Measurements from ENCODE around the gene LRP5.

LRP5 gene

DNA sequence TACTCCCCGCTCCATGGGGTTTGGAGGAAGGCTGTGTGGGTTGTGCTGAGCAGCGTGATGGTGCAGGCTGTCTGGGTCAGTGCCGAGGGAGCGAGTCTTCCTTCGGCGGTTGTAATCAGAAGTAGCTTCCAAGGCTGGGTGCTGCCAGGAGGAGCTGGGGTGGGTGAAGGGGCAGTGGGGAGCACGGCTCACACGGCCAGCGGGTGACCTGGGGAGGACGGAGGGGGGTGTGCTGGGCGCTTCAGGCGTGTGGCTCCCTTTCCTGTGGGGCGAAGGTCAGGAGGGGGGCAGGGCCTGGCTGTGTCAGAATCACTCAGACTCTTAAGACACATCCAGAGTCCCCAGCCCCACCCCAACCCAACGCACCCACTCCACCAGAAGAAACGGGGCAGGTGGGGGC is 60.2 kb downstream of the LRP5 start:
- no peak for DNase-seq

DNA sequence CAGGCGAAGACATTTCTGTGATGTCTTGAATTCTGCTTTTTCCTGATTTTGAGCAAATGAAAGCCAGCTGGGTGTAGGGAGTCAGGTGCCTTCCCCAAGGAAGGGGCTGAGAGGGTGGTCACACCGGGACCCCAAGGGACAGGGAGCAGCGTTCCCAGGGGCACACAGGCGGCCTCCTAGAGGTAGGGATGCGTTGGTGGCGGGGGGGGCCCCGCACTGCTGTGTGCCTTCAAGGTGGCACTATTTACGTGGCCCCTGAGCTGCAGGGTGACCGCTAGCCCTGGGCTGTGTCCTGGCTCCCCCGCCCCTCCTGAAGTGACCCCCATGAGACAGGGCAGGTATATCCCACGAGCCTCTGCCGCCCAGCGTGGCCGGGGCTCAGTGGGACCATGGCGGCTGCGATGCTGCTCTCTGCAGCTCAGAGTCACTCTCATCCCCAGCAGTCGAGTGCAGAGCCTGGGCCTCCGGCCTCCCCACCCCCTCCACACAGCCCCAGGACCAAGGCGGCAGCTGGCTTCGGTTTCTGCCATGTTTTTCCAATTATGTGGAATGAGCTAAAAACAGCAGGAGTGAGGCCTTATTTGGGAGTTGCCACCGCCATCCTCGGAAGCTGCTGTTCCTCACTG is 60.9 kb downstream of the LRP5 start:
- no peak for DNase-seq

DNA sequence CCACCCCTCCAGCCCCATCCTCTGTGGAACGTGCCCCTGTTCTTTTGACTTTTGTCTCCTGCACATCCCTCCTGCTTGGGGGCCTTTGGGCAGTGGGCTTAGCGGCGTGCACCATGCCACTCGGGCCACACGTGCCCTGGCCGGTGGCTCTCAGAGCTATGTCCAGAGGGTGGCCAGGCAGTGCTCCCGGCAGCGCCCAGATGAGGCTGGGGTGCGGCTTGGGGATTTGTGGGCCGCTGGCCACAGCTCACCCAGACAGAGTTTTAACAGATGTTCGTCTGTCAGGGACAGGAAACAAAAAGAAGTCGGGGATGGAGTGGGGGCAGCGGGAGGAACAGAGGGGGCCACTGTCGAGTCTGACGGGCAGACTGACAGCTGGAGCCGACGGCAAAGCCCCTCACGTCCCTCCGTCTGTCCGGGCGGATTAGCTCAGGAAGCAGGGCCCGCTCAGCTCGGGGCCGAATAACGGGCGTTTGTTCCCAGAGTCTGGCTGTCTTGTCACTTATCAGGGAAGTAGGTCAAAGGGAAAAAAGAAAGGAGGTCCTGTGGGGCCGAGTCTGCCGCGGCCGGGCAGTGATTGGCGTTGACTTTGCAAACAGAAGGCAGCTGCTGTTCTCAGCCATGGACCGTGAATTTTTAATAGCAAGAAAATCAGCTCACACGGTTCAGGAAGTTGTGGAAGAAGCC is 61.6 kb downstream of the LRP5 start:
- no peak for DNase-seq

DNA sequence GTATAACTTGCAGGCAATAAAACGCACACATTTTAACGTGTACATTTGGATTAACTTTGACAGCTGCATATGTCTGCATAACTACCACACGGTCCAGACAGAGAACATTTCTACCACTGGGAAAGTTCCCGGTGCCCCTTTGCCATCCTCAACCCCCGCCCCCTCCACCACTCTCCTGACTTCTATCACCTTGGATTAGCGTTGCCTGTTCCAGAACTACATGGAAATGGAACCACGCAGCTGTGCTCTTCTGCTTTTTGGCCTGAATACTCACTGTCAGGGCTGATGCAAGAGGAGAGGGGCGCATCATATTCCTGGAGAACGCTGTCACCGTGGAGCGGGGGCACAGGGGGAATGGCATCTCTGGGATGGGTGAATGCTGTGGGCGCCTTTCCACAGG is 62.1 kb downstream of the LRP5 start:
- no peak for DNase-seq

DNA sequence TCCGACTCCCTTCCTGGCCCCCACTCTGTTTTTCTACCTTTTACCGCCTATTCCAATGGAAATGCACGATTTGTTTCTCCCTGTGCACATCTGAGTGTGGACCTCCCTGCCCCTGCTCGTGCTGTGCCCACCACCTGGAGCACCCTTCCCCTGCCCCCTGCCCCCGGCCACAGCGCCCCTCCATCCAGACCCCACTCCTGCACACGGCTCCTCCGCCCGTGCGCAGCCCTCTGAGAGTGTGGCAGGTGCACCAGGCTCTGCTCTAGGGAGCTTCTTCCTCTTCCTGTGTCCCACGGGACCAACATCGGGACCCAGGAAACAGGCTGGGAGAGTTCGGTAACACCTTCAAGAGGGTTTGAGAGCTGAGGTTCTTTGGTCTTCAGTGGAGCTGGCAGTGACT is 62.9 kb downstream of the LRP5 start:
- DNase-seq, result no peak

DNA sequence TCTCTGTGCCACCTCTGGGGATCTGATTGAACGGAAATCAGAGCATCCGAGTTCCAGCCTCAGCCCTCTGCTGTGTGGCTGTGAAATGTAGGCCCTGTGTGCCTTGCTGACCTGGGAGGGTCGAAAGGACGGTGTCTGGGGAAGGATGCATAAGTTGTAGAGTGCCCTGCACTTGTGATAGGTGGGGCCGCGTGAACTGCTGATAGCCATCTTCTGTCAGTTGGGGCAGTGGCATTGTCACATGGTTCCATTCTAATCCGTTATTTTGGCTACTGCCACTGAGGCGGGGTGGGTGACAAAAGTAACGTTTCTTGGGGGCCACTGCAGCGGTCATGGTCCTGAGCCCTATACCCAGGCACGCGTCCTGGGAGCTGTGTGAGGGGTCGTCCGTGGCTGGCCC is 63.4 kb downstream of the LRP5 start:
- DNase-seq, result no peak

DNA sequence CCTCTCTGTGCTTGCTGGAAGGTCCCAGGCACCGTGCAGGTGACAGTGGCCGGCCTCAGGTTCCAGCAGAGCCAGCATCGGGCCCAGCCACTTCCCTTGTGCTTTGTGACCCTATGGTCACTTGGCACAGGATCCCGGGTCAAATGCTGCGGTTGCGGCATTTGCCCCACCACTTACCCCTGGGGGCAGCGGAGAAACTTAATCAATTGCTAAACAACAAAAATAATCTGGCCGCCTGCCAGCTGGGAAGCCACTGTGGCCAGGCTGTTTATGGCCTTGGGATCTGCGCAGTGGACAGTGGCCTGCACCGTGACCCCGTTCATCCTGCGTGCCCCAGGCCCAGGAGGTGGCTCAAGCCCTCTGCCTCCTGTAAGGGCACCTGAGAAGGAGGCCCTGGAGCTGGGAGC is 65.0 kb downstream of the LRP5 start:
- DNase-seq, result no peak

DNA sequence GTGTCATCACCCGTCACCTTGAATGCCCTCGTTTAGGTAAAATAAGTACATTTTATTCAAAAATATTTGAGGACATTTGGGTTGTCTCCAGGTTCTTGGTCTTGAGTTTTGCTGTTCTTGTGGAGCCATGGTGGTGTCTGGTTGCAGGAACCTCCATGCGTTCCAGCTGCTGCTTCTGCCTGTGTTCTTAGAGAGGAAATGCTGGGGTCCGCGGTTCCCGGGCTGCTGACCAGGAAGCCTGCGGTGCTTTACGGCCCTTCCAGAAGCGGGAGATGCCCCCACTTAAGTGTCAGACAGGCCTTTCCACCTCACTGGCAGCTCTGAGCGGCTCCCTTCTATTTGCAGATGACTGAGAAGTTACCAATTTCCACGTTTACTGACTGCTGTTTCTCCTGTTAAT is 66.8 kb downstream of the LRP5 start:
- DNase-seq, result no peak

DNA sequence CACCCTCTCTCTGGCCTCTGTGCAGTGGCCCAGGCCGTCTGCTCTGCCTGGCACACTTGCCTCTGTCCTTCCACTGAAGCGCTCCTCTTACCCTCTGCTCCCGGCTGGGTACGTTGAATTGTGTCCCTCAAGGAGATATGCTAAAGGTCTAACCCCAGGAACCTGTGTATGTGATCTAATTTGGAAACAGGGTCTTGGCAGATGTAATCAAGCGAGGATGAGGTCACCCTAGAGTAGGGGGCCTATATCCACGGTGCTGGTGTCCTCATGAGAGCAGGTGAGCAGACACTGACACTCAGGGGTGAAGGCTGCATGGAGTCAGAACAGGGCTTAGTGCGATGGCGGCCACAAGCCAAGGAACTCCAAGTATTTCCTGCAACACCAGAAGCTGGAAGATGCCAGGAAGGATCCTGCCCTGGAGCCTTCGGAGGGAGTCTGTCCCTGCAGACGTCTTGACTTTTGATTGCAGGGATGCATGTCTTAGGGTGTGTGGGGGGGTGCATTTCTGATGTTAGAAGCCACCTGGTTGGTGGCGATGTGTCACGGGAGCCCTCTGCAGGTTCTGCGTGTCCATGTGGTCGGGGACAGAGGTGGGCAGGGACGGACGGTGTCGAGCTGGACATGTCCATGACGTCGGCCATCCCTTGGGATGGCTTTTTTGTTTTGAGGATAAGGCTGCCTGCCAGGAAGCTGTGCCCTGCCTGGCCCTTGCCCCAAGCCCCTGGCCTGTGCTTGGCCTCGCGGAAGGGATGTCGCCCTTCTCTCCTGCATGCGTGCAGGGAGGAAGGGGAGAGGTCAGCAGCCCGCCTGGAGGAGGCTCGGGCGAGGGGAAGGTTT is 68.6 kb downstream of the LRP5 start:
- no peak for DNase-seq

DNA sequence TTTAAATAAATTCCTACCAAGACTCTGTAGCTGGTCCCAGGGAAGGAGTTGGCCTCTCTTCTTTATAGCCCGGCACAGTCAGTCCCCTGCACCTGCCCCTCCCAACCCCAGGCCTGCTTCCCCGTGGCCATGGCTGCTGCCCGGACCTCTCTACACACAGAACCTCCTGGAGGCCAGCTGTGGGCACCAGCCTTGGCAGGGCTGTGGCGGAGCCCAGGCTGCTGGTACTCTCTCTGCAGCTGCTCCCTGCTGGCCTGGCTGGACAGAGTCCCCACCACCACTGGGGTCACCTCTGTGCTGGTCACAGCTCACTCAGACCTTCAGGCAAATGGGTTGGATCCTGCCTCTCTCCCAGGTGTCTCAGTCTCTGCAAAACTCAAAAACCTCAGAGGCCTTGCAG is 69.3 kb downstream of the LRP5 start:
- DNase-seq, result no peak

DNA sequence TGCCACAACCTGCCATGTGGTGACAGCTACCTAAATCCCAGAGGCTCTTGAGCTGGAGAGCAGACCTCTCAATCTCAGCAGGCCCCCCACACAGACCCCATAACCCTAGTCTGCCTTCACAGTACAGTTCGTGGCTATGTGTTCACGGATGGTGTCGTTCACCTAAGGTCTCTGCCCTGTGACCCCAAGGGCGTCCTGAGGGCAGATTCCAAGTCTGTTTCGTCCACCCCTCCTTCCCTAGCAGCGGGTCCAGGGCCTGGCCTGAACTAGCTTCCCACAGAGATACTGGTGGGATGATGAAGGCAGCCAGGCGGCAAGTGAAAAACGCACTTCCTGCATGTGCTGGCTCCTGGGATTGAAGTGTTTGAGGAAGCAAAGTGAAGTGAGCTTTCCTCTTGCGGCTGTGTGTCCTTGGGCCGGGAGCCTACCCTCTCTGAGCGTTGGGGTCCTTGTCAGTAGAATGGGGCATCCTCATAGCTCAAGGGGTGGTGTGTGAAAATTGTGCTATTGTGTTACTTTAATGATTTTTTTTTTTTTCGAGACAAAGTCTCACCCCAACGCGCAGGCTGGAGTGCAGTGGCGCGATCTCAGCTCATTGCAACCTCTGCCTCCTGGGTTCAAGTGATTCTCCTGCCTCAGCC is 70.1 kb downstream of the LRP5 start:
- DNase-seq, result no peak

DNA sequence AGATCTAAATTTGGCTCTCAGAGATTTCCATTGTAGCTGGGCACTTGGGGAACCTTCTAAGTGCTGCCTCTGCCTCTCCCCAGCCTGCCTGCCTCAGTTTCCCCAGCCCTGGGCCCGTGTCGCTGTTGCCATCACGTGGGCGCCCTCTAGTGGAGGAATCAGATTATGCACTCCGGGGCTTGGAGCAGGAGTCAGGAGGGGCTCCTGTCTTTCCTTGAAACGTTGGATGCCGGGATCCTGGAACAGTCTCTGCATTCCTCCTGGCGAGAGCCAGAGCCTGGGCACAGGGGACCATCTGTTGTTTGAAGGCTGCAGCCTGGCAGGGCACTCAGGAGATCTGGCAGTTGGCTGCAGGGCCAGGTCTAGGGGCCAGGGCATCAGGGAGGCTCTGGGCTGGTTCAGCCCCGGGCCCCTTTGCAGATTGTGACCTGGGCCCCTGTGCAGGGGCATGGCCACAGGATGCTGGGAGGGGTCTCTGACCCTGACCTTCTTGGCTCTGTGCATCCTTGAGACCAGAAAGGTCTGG is 71.6 kb downstream of the LRP5 start:
- peak; percentile 78 for DNase-seq

DNA sequence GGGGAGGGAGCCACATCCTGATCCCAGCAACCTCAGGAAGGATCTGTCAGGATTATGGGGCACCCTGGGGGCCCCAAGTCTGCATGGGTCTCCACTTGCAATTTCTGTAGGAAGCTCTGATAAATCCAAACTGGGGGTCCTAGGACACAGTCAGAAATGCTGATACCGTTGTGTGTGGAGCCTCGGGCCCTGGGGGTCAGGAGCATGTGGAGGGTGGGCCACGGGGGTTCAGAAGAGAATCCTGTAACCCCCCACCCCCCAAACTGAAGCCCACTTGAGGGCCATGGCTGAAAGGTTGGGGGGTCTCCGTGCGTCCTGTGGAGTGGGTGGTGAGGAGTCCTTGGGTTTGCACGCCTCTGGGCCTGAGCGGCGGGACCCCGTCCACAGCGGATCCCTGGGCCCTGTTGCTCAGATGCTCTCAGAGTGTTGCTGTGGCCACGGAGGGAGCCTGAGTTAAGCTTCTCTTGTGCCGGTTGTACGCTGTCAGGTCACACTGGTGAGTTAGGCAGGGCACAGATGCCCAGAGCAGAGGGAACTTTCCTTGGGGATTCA is 72.2 kb downstream of the LRP5 start:
- no peak for DNase-seq

DNA sequence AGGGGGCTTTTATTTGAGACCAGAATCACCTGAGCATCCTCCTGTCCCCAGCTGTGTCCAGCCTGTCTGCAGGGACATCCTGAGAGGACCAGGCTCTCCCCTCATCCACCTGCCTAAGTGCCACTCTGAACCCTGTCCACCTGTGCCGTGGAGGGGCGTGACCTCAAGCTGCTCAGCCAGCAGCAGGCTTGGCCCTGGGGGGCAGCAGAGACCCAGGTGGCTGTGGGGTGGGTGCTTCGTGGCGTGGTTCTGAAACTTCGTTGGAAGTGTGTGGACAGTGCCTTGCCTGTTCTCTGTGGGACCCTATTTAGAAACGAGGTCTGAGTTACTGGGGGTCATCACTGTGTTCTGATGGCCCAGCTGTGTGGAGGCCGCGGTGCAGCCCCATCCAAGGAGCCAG is 72.7 kb downstream of the LRP5 start:
- no peak for DNase-seq

DNA sequence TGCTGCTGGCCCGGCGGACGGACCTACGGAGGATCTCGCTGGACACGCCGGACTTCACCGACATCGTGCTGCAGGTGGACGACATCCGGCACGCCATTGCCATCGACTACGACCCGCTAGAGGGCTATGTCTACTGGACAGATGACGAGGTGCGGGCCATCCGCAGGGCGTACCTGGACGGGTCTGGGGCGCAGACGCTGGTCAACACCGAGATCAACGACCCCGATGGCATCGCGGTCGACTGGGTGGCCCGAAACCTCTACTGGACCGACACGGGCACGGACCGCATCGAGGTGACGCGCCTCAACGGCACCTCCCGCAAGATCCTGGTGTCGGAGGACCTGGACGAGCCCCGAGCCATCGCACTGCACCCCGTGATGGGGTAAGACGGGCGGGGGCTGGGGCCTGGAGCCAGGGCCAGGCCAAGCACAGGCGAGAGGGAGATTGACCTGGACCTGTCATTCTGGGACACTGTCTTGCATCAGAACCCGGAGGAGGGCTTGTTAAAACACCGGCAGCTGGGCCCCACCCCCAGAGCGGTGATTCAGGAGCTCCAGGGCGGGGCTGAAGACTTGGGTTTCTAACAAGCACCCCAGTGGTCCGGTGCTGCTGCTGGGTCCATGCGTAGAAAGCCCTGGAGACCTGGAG is 74.1 kb downstream of the LRP5 start:
- DNase-seq, result no peak

DNA sequence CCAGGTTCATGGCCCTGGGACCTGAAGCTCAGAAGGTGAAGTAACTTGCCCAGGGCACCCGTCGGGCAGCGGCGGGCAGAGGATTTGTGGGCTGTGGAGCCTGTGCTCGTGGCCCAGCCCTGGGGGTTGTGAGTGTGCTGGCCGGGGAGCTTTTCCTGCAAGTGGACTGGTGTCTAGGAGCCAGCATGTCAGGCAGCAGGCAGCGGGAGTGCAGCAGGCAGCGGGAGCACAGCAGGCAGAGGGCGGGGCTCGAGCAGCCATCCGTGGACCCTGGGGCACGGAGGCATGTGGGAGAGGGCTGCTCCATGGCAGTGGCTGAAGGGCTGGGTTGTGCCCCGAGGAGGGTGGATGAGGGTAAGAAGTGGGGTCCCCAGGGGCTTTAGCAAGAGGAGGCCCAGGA is 75.4 kb downstream of the LRP5 start:
- no peak for DNase-seq

DNA sequence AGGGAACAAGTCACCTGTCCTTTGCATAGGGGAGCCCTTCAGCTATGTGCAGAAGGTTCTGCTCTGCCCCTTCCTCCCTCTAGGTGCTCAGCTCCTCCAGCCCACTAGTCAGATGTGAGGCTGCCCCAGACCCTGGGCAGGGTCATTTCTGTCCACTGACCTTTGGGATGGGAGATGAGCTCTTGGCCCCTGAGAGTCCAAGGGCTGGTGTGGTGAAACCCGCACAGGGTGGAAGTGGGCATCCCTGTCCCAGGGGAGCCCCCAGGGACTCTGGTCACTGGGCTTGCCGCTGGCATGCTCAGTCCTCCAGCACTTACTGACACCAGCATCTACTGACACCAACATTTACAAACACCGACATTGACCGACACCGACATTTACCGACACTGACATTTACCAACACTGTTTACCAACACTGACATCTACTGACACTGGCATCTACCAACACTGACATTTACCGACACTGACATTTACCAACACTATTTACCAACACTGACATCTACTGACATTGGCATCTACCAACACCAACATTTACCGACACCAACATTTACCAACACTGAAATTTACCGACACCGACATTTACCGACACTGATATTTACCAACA is 76.3 kb downstream of the LRP5 start:
- DNase-seq, result no peak

DNA sequence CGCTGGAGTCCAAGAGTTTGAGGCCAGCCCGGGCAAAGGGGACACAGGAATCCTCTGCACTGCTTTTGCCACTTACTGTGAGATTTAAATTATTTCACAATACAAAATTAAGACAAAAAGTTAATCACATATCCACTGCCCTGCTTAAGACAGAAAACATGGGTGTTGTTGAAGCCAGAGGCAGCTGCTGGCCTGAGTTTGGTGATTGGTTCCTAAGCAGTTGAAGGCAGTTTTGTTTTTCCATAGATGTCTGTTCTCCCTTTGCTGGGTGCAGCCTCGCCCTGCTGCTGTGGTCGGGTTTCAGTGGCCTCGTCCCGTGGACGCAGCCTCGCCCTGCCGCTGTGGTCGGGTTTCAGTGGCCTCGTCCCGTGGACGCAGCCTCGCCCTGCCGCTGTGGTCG is 77.9 kb downstream of the LRP5 start:
- no peak for DNase-seq

DNA sequence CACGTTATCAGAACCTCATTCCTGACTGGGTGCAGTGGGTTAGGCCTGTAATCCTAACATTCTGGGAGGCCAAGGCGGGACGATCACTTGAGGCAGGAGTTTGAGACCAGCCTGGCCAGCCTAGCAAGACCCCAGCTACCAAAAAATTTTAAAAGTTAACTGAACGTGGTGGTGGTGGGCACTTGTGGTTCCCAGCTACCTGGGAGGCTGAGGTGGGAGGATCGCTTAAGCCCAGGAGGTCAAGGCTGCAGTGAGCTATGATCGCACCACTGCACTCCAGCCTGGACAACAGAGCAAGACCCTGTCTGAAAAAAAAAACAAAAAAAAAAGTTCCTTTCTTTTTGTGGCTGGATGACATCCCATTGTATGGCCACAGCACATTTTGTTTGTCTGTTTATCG is 80.4 kb downstream of the LRP5 start:
- DNase-seq, result no peak

DNA sequence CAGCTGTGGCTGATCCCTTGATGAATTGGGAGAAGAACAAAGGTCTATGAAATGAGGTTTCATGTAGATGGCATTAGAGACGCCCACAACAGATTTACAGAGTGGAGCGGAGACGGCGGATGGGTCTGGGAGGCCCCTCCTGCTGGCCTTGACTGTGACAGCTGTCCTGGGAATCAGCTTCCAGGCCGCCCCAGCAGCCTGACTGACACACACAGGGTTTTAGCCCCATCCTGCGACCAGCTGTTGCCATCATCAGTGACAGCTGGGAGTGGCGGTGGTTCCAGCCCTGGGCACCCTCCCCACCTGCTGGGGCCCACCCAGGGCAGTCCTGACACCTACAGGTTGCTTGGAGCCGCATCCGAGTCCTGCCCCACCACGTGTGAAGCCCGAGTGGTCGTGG is 84.1 kb downstream of the LRP5 start:
- DNase-seq, result no peak

DNA sequence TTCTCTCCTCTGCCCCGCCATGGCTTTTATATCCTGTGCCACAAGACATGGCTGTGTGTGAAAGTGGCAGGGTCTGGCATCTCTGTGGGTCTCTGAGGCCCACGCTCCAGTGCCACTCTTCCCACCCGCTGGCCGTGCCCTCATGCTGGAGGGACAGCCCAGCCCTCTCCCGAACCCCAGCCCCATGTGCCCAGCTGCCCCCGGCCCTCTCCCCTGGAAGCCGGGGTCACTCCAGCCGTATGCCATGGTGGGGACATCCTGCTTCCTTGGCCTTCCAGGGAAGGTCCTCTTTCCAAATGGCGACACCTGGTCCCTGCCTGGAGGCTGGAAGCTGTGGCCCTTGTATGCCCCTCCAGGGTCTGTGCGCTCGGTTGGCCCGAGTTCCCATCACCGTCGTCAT is 84.9 kb downstream of the LRP5 start:
- DNase-seq, result no peak

All from activated CD4-positive, alpha-beta T cell treated with anti-CD3 and anti-CD28 coated beads for 48 hours (primary cell).